SU-DHL-6 (cell line): Measurements from ENCODE around the gene ALG6.

Source experiments
- H2AFZ ChIP-seq: fragments of 200-600 bp; sonication (generic); 2 replicates; pipeline ENCODE4 v1.6.1; 2014; ENCODE audit warnings: low read depth, mild to moderate bottlenecking, moderate library complexity, mixed read lengths, antibody characterized with exemption, low read length; ENCODE audit not compliant: severe bottlenecking
- H3F3A ChIP-seq: fragments of 200-600 bp; shearing (Covaris generic); 2 replicates; pipeline ENCODE4 v1.6.0; 2016; ENCODE audit warnings: antibody characterized with exemption, mild to moderate bottlenecking; ENCODE audit not compliant: insufficient read depth
- H3K27ac ChIP-seq: fragments of 200-600 bp; sonication (generic); 2 replicates; pipeline ENCODE4 v1.5.1; 2016; ENCODE audit warnings: low read depth, mild to moderate bottlenecking, low read length, moderate library complexity, mixed read lengths
- H3K27me3 ChIP-seq: fragments of 200-600 bp; sonication (generic), shearing (Covaris generic); 2 replicates; pipeline ENCODE4 v1.6.0; 2014; ENCODE audit warnings: mild to moderate bottlenecking, low read length
- H3K36me3 ChIP-seq: fragments of 200-600 bp; sonication (generic); 2 replicates; pipeline ENCODE4 v1.6.1; 2014; ENCODE audit warnings: mild to moderate bottlenecking, low read length, mixed read lengths
- H3K4me2 ChIP-seq: fragments of 300-600, 200-600 bp; shearing (Covaris generic), sonication (generic); 2 replicates; pipeline ENCODE4 v1.6.0; 2014; ENCODE audit warnings: low read length, low read depth, mild to moderate bottlenecking; ENCODE audit not compliant: poor library complexity, severe bottlenecking
- H3K4me3 ChIP-seq: fragments of 200-600 bp; sonication (generic); 2 replicates; pipeline ENCODE4 v1.5.1; 2014; ENCODE audit warnings: antibody characterized with exemption, low read length, mild to moderate bottlenecking, mixed read lengths; ENCODE audit not compliant: insufficient read depth, poor library complexity, severe bottlenecking
- H3K79me2 ChIP-seq: fragments of 200-600 bp; sonication (generic); 2 replicates; pipeline ENCODE4 v1.6.1; 2014; ENCODE audit warnings: mild to moderate bottlenecking, low read length, moderate library complexity; ENCODE audit not compliant: insufficient read depth
- H3K9ac ChIP-seq: fragments of 200-600 bp; sonication (generic); 2 replicates; pipeline ENCODE4 v1.7.0; 2014; ENCODE audit warnings: mild to moderate bottlenecking, low read length
- H3K9me2 ChIP-seq: fragments of 200-600 bp; sonication (generic); replicated peaks from 2 replicates; pipeline ENCODE4 v1.6.1; 2014; ENCODE audit warnings: low read length; ENCODE audit not compliant: insufficient read depth
- H3K9me3 ChIP-seq: fragments of 200-600 bp; sonication (generic); 2 replicates; pipeline ENCODE4 v1.6.1; 2014; ENCODE audit warnings: low read length, mixed read lengths; ENCODE audit not compliant: insufficient read depth
- H4K20me1 ChIP-seq: fragments of 200-600 bp; sonication (generic); 2 replicates; pipeline ENCODE4 v1.6.1; 2014; ENCODE audit warnings: low read depth, mild to moderate bottlenecking, antibody characterized with exemption, low read length, moderate library complexity, mixed read lengths
- EZH2phosphoT487 ChIP-seq: fragments of 200-600 bp; sonication (generic), shearing (Covaris generic); conservative IDR thresholded peaks from 2 replicates; pipeline ENCODE4 v1.6.1; 2018; ENCODE audit warnings: mild to moderate bottlenecking, antibody characterized with exemption, low read length, moderate library complexity, mixed read lengths
- TF ChIP-seq, protein P1 (sequence below): fragments of 200-600 bp; sonication (generic); IDR thresholded peaks from one replicate; pipeline ENCODE4 v1.5.1; 2017; ENCODE audit warnings: antibody characterized with exemption, mild to moderate bottlenecking, low read length, moderate library complexity; ENCODE audit not compliant: insufficient read depth, poor library complexity, severe bottlenecking

ALG6 gene

DNA sequence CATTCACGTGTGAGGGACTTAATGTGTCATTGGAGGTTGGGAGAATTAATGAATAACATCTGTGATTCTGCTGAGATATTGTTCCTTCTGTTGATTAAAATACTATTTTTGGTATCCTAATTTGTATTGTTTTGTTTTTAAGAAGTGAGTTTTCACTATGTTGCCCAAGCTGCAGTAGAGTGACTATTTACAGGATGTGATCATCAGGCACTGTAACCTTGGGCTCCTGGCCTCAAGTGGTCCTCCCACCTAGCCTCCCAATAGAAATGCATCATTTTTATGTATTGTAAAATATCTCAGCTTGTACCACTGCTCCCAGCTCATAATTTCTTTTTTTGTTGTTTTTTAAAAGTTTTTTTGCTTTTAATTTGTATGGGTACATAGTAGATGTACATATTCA lies 14.3 kb downstream of the ALG6 start:
- TF ChIP-seq, protein P1, sequence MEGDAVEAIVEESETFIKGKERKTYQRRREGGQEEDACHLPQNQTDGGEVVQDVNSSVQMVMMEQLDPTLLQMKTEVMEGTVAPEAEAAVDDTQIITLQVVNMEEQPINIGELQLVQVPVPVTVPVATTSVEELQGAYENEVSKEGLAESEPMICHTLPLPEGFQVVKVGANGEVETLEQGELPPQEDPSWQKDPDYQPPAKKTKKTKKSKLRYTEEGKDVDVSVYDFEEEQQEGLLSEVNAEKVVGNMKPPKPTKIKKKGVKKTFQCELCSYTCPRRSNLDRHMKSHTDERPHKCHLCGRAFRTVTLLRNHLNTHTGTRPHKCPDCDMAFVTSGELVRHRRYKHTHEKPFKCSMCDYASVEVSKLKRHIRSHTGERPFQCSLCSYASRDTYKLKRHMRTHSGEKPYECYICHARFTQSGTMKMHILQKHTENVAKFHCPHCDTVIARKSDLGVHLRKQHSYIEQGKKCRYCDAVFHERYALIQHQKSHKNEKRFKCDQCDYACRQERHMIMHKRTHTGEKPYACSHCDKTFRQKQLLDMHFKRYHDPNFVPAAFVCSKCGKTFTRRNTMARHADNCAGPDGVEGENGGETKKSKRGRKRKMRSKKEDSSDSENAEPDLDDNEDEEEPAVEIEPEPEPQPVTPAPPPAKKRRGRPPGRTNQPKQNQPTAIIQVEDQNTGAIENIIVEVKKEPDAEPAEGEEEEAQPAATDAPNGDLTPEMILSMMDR, result no peak
- TF ChIP-seq EZH2phosphoT487, result no peak
- peaks cover 23% of the 10 kb centered on the region for H3K36me3 ChIP-seq
- peaks cover 60% of the 10 kb centered on the region for H3K79me2 ChIP-seq
- H2AFZ ChIP-seq, result no peak overlapping the region
- no peaks in the 10 kb centered on the region for H3K9me2 ChIP-seq
- no peaks in the 10 kb centered on the region for H3K27me3 ChIP-seq
- H3K9me3 ChIP-seq, result no peaks in the 10 kb centered on the region
- no peak overlapping the region for H3K4me2 ChIP-seq
- no peaks in the 10 kb centered on the region; the same call in 1 of the 2 replicates for H3F3A ChIP-seq
- no peak overlapping the region for H3K27ac ChIP-seq
- no peak overlapping the region for H3K9ac ChIP-seq
- no peaks in the 10 kb centered on the region for H4K20me1 ChIP-seq
- no peak overlapping the region for H3K4me3 ChIP-seq

DNA sequence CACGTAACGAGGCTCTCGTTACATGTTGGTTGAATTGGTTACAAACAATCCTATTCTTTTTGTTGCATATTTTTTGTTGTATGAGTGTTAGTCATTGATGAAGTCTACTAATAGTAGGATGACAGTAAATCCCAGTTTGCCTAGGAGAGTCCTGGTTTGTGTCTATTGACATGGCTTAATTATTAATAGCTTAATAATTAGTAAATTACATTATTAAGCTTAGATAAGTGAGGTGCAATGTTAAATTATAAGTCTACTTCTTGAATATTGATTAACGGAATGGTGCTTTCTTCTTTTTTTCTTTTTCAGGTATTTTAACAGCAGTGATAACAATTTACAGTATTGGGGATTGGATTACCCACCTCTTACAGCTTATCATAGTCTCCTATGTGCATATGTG lies 34.5 kb downstream of the ALG6 start:
- no peaks in the 10 kb centered on the region for H3F3A ChIP-seq
- no peaks in the 10 kb centered on the region for H4K20me1 ChIP-seq
- TF ChIP-seq, protein P1, result no peak
- TF ChIP-seq EZH2phosphoT487, result no peak

DNA sequence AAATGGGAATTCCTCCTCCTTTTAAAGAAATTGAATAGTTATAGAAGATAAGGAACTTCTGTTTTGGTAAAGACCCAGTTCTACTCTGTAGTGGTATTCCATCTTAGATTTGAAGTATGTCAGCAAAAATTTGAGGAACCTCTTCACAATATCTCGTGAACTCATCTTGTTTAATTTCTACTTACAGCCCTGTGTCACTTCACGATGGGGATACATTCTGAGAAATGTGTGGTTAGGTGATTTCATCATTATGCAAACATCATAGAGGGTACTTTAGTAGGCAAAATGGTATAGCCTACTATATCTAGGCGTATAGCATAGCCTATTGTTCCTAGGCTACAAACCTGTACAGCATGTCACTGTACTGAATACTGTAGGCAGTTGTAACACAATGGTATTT lies 36.0 kb downstream of the ALG6 start:
- Histone ChIP-seq H4K20me1 (no peaks in the 10 kb centered on the region), H3K9ac (no peak overlapping the region), H3K27ac (no peak overlapping the region), H2AFZ (no peak overlapping the region), H3K36me3 (peaks cover 21% of the 10 kb centered on the region; the same call in 1 of the 2 replicates), H3K4me3 (no peak overlapping the region), H3K79me2 (no peaks in the 10 kb centered on the region), H3K27me3 (no peaks in the 10 kb centered on the region), H3F3A (no peaks in the 10 kb centered on the region), H3K4me2 (no peak overlapping the region), H3K9me2 (no peaks in the 10 kb centered on the region), H3K9me3 (no peaks in the 10 kb centered on the region)
- TF ChIP-seq EZH2phosphoT487, result no peak
- TF ChIP-seq, protein P1, result no peak

More for the DNA sequence above, 34.5 kb downstream of the ALG6 start:
- Histone ChIP-seq H3K9ac (no peak overlapping the region), H3K27me3 (no peaks in the 10 kb centered on the region), H2AFZ (no peak overlapping the region), H3K36me3 (peaks cover 21% of the 10 kb centered on the region; the same call in 1 of the 2 replicates), H3K9me3 (no peaks in the 10 kb centered on the region), H3K9me2 (no peaks in the 10 kb centered on the region), H3K79me2 (no peaks in the 10 kb centered on the region), H3K27ac (no peak overlapping the region), H3K4me2 (no peak overlapping the region), H3K4me3 (no peak overlapping the region)

DNA sequence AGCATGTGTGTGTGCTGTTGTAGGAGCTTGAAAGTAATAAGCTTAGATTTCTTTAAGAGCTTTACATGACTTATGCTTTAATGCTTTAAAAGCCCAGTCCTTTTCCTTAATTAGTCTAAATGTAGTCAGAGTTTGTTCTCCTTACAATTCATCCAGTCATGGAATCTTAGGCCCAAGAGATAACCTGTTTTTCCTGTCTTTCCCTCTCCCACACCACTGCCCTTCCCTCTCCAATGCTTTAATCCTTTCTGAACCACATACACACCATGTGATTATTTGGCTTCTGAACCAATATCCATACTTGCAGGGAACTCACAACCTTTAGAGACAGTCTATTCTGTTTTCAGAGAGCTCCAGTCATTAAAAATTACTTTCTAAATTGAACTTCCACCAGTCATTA lies 37.6 kb downstream of the ALG6 start:
- no peak overlapping the region for H2AFZ ChIP-seq
- H3K79me2 ChIP-seq, result no peaks in the 10 kb centered on the region
- TF ChIP-seq EZH2phosphoT487, result no peak
- TF ChIP-seq, protein P1, result no peak
- no peak overlapping the region for H3K27ac ChIP-seq
- no peak overlapping the region for H3K9ac ChIP-seq
- peaks cover 21% of the 10 kb centered on the region; the same call in 1 of the 2 replicates for H3K36me3 ChIP-seq
- no peaks in the 10 kb centered on the region for H3F3A ChIP-seq
- H3K9me3 ChIP-seq, result no peaks in the 10 kb centered on the region
- no peaks in the 10 kb centered on the region for H3K9me2 ChIP-seq
- no peaks in the 10 kb centered on the region for H4K20me1 ChIP-seq
- H3K27me3 ChIP-seq, result no peaks in the 10 kb centered on the region
- H3K4me3 ChIP-seq, result no peak overlapping the region
- H3K4me2 ChIP-seq, result no peak overlapping the region
